Measurements from ENCODE around the gene SUZ12.
"Not testable (repeated sequence)": the region's sequence is repeated elsewhere in the genome, so short reads cannot be mapped to it uniquely, and the experiment has no call there.

SUZ12 gene

DNA sequence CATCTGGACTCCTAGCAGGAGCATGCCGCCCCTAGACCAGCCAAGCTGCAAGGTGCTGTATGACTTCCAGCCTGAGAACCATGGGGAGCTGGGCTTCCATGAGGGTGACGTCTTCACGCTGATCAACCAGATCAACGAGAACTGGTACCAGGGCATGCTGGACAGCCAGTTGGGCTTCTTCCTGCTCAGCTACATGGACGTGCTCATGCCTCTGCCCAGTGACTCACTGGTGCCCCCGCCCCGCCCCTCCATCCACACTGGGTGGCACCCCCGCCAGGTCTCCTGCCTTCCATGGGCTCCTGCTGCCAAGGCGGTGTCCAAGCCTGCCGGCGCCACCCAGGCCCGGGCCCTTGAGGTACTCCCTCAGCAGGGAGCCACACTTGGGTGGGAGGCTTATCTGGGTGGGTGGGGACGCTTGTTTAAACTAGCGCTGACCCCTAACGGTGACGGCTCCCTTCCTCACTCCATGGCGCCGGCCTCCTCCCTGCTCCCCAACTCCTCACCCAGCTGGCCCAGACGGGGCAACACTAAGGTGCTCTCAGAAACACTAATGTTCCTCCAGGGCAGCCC, 104.6 kb downstream of the SUZ12 start:
- DNase-seq (ENCODE audit: low read depth, low spot score), result not testable (repeated sequence)

GRCh38 chr17:32042266-32042665, 105.5 kb downstream of the SUZ12 start:
- DNase-seq (ENCODE audit: low read depth, low spot score), result not testable (repeated sequence)

- not testable (repeated sequence) for DNase-seq (ENCODE audit: low read depth, low spot score)
These were observed 108.8 kb downstream of the SUZ12 start for GRCh38 chr17:32045611-32046010.

- not testable (repeated sequence) for DNase-seq (ENCODE audit: low read depth, low spot score)
These were observed 110.9 kb downstream of the SUZ12 start for GRCh38 chr17:32047663-32048062.
